ENCODE measurements around the gene TXNRD3.

Gene TXNRD3

DNA sequence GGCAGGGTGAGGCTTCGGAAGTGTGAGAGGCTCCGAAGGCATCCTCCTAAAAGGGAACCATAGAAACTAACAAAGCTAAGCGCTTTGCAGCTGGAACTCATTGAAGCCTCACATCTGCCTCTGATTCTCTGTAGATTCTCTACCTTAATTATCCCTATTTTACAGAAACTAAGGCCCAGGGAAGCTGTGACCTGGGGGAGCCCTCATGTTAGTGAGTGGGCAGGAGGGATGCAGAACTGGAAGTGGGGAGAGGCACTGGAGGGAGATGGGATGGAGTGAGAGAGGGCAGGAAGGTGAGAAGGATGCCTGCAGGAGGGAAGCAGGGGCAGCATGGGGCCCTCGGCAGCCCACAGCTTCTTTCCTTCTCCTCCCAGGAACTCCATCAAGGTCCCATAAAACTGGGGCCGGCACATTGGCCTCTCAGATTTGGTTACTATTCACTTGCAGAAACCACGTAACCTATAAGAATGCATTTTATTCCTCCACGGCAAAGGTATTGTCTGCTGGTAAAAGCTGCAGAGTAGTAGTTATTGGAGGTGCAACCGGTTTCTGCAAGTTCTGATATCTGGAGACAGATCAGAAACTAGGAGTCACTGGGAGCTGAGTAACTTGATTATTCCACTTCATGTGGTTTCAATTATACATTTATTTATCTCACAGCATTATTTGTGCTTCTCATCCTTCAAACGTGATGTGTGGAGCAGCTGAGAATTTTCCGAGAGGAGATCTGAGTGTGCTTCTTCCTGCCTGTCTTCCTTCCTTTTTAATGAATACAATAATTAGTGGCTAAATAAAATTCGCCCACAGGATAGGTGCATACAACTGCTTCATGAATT lies 25.1 kb upstream of the TXNRD3 start:
- no peaks in the 10 kb centered on the region for H3K9me3 Mint-ChIP-seq
- DNase-seq = no peak
- no peak overlapping the region for H3K27ac Mint-ChIP-seq
- no peak overlapping the region for H3K4me3 Mint-ChIP-seq
- H3K36me3 Mint-ChIP-seq = no peaks in the 10 kb centered on the region
- CTCF ChIA-PET = interaction anchor here (1.0 to 2.9 kb wide), 7 partner anchors 58 to 867 kb away, joined by 3 to 28 read pairs (median 5); no protein-coding TSS in a partner anchor
- H3K27me3 Mint-ChIP-seq = peaks cover 40% of the 10 kb centered on the region
- H3K4me1 Mint-ChIP-seq = peaks cover 7% of the 10 kb centered on the region

GRCh38 chr3:126679318-126679751 lies 24.4 kb upstream of the TXNRD3 start:
- H3K36me3 Mint-ChIP-seq = no peaks in the 10 kb centered on the region
- DNase-seq = peak; percentile 82
- H3K27me3 Mint-ChIP-seq = peaks cover 40% of the 10 kb centered on the region
- H3K27ac Mint-ChIP-seq = no peak overlapping the region
- H3K9me3 Mint-ChIP-seq = peaks cover 5% of the 10 kb centered on the region
- CTCF ChIA-PET = interaction anchor here (0.9 to 2.9 kb wide), 9 partner anchors 57 to 867 kb away, joined by 3 to 28 read pairs (median 4); no protein-coding TSS in a partner anchor
- peaks cover 7% of the 10 kb centered on the region for H3K4me1 Mint-ChIP-seq
- no peak overlapping the region for H3K4me3 Mint-ChIP-seq

- peaks cover 8% of the 10 kb centered on the region for H3K9me3 Mint-ChIP-seq
- no peak for DNase-seq
- peaks cover 40% of the 10 kb centered on the region for H3K27me3 Mint-ChIP-seq
- H3K4me3 Mint-ChIP-seq = no peak overlapping the region
- no peaks in the 10 kb centered on the region for H3K36me3 Mint-ChIP-seq
- H3K4me1 Mint-ChIP-seq = peaks cover 7% of the 10 kb centered on the region
- H3K27ac Mint-ChIP-seq = no peak overlapping the region
- CTCF ChIA-PET = interaction anchor here (0.9 to 2.9 kb wide), 9 partner anchors 21 to 868 kb away, joined by 3 to 28 read pairs (median 3); no protein-coding TSS in a partner anchor
These were observed 23.9 kb upstream of the TXNRD3 start for GRCh38 chr3:126678693-126679317.

- DNase-seq = no peak
- Mint-ChIP-seq H3K4me3 (no peak overlapping the region), H3K4me1 (peaks cover 7% of the 10 kb centered on the region), H3K9me3 (peaks cover 8% of the 10 kb centered on the region), H3K27me3 (peaks cover 40% of the 10 kb centered on the region), H3K27ac (no peak overlapping the region), H3K36me3 (no peaks in the 10 kb centered on the region)
- CTCF ChIA-PET = interaction anchor here (1.3 to 2.9 kb wide), 6 partner anchors 20 to 869 kb away, joined by 3 to 28 read pairs (median 6); no protein-coding TSS in a partner anchor
These were observed 23.1 kb upstream of the TXNRD3 start for GRCh38 chr3:126677862-126678503.

DNA sequence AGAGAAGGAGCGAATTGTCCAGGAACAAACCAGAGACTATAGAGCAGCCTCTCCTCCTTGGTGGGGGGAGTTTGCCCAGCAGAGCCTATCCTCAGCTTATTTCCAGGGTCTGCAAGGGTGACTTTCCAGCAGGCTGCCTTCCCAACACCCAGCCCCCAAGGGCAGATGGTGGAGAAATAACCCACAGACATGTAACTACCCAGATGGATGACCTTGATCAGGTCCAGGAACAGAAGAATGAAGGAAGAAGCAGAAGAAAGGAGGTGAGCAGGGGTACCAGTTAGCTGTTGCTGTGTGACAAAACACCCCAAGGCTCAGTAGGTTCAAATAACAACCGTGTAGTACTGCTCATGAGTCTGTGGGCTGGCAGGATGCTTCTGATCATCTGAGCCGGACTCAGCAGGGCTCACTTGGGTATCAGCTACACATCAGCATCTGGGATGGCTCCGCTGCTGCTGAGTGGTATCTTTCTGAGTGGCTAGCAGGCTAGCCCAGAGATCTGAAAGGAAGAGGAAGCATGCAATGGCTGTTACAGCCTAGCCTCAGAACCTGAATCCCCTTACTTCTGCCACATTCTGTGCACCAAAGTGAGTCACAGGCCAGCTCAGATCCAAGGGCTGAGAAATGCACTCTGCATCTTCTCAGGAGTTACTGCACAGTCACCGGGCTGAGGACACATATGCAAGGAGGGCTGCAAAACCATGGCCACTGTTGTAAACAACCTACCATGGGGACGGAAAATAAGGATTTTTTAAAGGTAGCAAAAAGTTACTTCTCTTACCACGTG lies 22.2 kb upstream of the TXNRD3 start:
- Mint-ChIP-seq H3K4me3 (no peak overlapping the region), H3K27me3 (peaks cover 40% of the 10 kb centered on the region), H3K9me3 (peaks cover 8% of the 10 kb centered on the region), H3K4me1 (peaks cover 7% of the 10 kb centered on the region), H3K36me3 (no peaks in the 10 kb centered on the region), H3K27ac (no peak overlapping the region)
- no peak for DNase-seq
- CTCF ChIA-PET = no interaction called here

DNA sequence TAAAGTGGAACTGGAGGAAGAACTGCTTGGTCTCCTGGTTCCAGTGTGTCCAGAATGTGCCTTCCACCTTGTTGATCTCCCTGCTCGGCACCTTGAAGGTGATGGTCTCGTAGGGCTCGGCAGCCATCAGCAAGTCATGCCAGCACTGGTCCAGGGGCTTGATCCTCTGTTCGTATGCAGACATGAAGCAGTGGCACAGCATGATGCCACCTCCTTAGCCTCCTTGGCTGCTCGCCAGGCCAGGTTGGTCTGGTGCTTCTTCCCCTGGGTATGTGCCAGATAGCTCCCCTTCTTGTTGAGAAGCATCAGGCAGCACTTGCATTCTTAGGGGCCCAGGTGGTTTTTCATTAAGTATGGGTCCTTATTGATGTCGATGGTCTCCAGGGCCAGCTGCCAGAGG lies 17.8 kb upstream of the TXNRD3 start:
- CTCF ChIA-PET = no interaction called here
- H3K36me3 Mint-ChIP-seq = peaks cover 3% of the 10 kb centered on the region
- H3K9me3 Mint-ChIP-seq = peaks cover 16% of the 10 kb centered on the region
- peaks cover 2% of the 10 kb centered on the region for H3K4me1 Mint-ChIP-seq
- no peak overlapping the region for H3K4me3 Mint-ChIP-seq
- peaks cover 17% of the 10 kb centered on the region for H3K27me3 Mint-ChIP-seq
- no peak for DNase-seq
- no peak overlapping the region for H3K27ac Mint-ChIP-seq

GRCh38 chr3:126672340-126672739 lies 17.4 kb upstream of the TXNRD3 start:
- Mint-ChIP-seq H3K4me1 (peaks cover 2% of the 10 kb centered on the region), H3K27me3 (peaks cover 13% of the 10 kb centered on the region), H3K4me3 (no peak overlapping the region), H3K9me3 (peaks cover 16% of the 10 kb centered on the region), H3K27ac (no peak overlapping the region), H3K36me3 (peaks cover 3% of the 10 kb centered on the region)
- DNase-seq = no peak
- CTCF ChIA-PET = no interaction called here

DNA sequence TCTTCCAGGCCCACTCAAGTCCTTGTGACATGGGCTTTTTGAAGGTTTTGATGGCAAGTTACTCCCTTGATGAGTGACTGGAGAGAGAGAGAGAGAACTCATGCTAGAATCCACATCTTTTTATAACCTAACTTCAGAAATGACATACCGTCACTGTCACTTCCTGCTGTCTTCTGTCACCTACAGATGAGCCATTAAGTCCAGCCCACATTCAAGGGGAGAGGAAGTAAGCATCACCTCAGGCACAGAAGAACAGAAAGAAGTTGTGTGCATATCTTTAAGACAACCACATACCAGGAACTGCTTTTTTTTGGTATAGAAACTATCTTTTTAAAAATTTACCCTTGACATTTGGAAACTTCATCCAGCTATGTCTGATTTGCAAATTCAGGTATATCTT lies 16.6 kb upstream of the TXNRD3 start:
- H3K9me3 Mint-ChIP-seq = peaks cover 16% of the 10 kb centered on the region
- H3K36me3 Mint-ChIP-seq = peaks cover 3% of the 10 kb centered on the region
- CTCF ChIA-PET = interaction anchor here (1.5 kb wide), 1 partner anchor 149 kb away, joined by 4 read pairs; no protein-coding TSS in a partner anchor
- no peak for DNase-seq
- H3K4me3 Mint-ChIP-seq = no peak overlapping the region
- peaks cover 5% of the 10 kb centered on the region for H3K27me3 Mint-ChIP-seq
- no peak overlapping the region for H3K27ac Mint-ChIP-seq
- peaks cover 2% of the 10 kb centered on the region for H3K4me1 Mint-ChIP-seq

DNA sequence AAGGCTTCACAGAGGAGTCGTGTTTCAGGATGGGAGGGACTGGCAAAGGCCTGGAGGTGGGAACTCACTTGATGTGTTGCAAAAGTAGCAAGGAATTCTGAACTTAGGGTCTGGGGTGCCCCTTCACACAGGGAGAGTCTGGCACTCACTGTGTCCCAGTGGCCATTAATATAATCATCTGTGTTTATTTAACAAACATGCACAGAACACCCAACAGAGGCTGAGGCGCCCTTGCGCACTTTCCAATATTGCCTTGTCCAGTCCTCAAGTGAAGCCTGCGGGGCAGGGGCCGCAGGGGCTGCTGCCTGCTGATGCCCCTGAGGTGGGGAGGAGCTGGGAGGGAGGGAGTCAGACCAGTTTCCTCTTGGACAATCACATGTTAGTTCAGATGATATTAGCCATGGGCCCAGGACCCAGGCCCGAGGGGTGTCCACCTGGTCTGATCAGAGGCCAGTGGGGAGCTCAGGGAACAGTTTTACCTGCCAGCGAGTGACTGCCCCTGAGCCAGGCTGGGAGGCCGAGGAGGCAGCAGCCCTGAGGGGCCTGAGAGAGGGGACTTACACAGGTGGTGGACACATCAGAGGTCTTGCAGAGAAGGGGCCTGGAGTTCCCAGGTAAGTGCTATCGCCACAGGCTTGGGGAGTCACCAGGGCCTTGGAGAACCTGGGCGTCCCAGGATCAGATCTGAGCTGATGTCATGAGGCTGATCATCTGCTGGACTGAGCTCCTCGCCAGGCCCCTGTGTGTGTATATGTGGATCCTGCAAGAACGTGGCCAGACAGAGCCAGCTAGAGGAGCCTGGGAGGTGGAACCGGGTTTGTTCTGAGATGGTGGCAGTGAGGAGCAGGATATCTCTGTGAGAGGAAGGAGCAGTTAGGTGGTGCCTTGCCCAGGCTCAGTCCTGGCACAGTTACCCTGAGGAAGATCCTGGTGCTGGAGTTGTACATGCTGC lies 13.8 kb upstream of the TXNRD3 start:
- CTCF ChIA-PET = no interaction called here
- Mint-ChIP-seq H3K4me3 (no peak overlapping the region), H3K27ac (no peak overlapping the region), H3K9me3 (peaks cover 8% of the 10 kb centered on the region), H3K36me3 (peaks cover 3% of the 10 kb centered on the region), H3K4me1 (peaks cover 2% of the 10 kb centered on the region), H3K27me3 (peaks cover 17% of the 10 kb centered on the region)
- DNase-seq = no peak

DNA sequence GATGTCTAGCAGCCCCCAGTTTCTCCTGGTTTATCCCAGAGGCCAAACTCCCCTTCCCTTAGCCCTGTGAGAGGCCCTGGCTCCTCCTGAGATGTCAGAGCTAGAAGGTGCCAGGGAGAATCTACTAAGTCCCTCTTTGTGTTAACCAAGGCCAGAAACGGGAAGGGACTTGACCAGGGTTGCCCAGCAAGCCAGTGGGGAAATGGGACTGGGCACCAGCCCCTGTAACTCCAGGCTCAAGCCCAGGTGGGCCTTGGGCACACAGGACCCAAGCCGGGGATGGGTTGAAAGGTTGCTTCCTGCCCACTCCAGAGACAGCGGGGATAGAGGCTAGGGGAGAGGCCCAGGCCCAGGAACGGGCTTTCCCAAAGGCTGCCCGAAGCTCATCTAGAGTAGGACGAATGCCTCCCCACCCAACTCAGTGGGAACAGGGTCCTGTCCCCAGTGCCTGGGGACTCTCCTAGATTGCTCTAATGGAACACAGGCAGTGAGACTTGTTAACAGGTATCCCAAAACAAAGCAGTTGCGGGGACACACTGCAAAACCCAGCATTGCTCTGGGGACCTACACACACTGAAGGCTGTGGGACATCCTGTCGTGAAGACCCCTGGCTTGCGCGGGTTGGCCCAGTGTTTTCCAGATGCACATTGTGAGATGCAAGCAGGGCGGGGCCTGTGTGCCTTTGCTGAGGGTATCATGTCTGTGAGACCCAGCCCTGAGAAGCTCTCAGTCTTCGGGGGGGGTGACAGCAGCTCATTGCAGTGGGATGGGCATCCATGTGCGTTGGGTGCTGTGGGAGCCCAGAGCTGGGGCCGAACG lies 12.9 kb upstream of the TXNRD3 start:
- DNase-seq = no peak
- Mint-ChIP-seq H3K27me3 (peaks cover 26% of the 10 kb centered on the region), H3K4me3 (no peak overlapping the region), H3K36me3 (peaks cover 3% of the 10 kb centered on the region), H3K4me1 (peaks cover 2% of the 10 kb centered on the region), H3K9me3 (peaks cover 8% of the 10 kb centered on the region), H3K27ac (no peak overlapping the region)
- CTCF ChIA-PET = no interaction called here

- CTCF ChIA-PET = no interaction called here
- H3K27ac Mint-ChIP-seq = no peak overlapping the region
- DNase-seq = no peak
- H3K4me1 Mint-ChIP-seq = peaks cover 2% of the 10 kb centered on the region
- H3K27me3 Mint-ChIP-seq = peaks cover 34% of the 10 kb centered on the region
- peaks cover 8% of the 10 kb centered on the region for H3K9me3 Mint-ChIP-seq
- no peak overlapping the region for H3K4me3 Mint-ChIP-seq
- peaks cover 3% of the 10 kb centered on the region for H3K36me3 Mint-ChIP-seq
These were observed 12.0 kb upstream of the TXNRD3 start for GRCh38 chr3:126666658-126667528.
